ENCODE measurements around the gene ZNF320.
"Not testable (repeated sequence)": the region's sequence is repeated elsewhere in the genome, so short reads cannot be mapped to it uniquely, and the experiment has no call there.

The ZNF320 gene

GRCh38 chr19:52897138-52897935 is at the start of gene ZNF320:
Gene ZNF320 (minus strand): TSS chr19:52897635. CDS start chr19:52890255, 7,380 bp downstream.
- DNase-seq: peak; percentile 7

DNA sequence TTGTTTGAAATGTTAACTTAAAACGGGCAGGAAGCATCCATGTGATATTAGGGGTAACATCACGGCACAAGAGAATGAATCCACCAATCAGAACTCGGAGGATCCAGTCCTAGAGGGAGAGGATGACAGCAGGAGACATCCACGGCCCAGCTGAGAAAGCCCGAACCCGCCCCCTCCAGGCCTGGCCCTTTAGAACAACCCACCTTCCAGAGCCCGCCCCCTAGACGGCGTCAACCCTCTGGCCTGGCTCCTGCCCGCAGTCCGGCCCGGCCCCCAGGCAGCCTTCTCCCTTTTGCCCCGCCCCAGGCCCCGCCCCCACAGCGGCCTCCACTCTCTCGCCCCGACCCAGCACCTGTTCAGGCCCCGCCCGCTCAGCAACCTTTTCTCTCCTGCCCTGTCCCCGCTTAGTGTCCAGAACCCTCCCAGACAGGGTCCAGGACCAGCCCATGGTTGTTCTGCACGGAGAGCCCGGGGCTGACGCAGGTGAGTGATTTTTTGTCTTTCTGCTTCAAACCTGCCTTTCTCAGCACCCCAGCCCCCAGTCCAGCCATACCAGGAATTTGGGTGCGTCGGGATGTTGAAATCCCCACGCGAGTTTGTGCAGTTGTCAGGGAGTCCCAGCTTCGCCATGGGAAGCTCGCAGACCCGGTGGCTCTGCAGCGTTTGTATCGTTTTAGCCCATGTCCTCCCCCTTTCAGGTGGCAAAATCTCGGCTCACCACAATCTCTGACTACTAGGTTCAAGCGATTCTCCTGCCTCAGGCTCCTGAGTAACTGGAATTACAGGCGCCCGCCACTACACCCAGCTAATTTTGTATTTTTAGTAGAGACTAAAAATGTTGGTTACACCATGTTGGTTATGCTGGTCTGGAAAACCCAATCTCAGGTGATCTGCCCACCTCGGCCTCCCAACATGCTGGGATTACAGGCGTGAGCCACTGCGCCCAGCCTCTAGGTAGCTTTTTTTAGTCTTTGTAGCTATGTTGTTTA is 49.2 kb upstream of the ZNF320 start:
- DNase-seq: no peak

GRCh38 chr19:52945652-52946321 is 48.4 kb upstream of the ZNF320 start:
- DNase-seq: no peak

DNA sequence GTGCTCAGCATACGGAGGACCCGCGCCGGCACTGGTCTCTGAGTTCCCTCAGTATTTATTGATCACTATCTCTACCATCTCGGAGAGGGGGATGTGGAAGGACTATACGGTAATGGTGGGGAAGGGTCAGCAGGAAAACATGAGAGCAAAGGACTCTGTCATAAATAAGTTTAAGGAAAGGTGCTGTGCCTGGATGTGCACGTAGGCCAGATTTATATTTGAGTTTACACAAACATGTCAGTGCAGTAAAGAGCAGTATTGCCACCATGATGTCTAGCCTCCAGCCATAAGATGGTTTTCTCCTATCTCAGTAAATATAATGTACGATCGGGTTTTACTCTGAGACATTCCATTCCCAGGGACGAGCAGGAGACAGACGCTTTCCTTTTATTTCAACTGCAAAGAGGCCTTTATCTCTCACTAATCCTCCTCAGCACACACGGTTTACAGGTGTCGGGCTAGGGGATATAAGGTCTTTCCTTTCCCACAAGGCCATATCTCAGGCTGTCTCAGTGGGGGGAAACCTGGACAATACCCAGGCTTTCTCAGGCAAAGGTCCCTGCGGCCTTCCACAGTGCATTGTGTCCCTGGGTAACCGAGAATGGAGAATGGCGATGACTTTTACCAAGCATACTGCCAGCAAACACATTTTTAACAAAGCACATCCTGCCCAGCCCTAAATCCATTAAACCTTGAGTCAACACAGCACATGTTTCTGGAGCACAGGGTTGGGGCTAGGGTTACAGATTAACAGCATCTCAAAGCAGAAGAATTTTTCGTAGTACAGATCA is 47.5 kb upstream of the ZNF320 start:
- DNase-seq: not testable (repeated sequence)

GRCh38 chr19:52943884-52944643 is 46.6 kb upstream of the ZNF320 start:
- no peak for DNase-seq

DNA sequence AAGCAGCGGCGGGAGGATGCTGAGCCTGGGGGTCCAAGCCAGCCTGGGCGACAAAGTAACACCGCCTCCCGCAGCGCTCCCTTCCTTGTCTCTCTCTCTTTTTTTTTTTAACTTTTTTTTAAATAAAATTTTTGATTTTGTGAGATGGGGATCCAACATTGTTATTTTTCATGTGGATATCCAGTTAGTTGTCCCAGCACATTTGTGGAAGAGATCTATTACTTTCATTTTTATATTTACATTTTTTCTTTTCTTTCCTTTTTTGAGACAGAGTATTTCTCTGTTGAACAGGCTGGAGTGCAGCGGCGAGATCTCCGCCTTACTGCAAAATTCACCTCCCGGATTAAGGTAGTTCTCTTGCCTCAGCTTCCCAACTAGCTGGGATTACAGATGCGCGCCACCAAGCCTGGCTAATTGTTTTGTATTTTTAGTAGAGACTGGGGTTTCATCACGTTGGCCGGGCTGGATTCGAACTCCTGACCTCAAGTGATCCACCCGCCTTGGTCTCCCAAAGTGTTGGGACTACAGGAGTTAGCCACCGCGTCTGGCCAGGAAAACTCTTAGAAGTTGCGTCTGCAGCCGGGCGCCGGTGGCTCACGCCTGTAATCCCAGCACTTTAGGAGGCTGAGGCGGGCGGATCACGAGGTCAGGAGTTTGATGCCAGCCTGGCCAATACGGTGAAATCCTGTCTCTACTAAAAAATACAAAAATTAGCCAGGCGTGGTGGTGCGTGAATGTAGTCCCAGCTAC is 45.9 kb upstream of the ZNF320 start:
- DNase-seq: no peak

DNA sequence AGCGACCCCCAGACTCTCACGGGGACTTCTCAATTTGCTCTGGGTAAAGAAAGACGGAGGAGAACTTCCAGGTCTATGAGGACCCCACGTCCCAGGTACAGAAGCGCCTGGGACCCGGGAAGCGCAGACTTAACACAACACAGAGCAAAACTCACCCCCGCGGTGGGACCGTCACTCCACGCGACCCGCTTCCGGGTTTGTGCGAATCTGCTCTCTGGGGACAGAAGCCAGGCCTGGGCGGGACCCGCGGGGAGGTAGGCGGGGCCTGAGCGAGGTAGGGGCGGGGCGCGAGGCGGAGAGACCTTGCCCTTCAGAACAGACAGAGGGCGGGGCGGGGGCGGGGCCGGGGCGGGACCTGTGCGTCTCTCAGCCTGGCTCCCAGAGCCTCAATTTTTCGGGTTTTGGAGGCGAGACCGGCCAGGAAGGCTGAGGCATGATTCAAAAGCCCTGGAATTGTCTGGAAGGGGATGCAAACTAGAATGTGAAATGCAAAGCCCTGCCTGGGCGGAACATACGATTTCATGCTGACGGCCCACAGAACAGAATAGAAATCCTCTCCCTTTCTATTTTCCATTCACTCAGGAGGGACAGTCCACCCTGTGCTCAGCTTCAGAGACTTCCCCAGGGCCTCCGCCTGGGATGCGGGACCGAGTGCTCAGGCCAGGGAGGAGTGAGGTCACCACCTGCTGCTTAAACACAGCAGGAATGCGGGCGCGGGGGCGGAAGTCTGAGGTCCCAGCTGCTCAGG is 45.1 kb upstream of the ZNF320 start:
- no peak for DNase-seq

- DNase-seq: no peak
These were observed 44.5 kb upstream of the ZNF320 start for GRCh38 chr19:52941941-52942385.

DNA sequence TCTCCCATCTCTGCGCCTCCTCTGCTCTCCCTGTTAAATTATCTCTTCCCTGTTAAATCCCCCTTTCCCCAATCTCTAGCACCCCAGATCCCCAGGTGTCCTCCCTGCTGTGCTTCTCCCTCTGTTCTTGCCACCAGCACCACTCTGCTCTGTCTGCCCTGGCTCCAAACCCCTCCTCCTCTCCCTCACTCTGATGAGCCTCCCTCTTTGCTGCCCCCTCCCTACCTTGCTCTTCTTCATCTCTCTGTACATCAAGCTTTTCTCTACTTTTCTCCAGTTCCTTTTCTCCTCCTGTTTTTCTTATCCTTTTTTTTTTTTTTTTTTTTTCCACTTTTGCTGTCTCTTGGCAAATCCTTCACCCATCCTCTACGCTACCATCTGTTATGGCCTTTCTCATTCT is 44.1 kb upstream of the ZNF320 start:
- DNase-seq: not testable (repeated sequence)

DNA sequence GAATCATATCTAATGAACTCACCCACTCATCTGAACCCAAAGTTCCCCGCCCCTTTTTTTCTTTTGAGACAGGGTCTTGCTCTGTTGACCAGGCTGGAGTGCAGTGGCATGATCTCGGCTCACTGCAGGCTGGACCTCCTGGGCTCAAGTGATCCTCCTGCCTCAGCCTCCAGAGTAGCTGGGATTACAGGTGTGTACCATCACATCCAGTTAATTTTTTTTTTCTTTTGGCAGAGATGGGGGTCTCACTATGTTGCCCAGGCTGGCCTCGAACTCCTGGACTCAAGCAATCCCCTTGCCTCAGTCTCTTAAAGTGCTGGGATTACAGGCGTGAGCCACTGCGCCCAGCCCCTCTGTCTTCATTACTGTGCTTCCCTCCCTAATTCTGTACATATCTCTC is 43.5 kb upstream of the ZNF320 start:
- not testable (repeated sequence) for DNase-seq

DNA sequence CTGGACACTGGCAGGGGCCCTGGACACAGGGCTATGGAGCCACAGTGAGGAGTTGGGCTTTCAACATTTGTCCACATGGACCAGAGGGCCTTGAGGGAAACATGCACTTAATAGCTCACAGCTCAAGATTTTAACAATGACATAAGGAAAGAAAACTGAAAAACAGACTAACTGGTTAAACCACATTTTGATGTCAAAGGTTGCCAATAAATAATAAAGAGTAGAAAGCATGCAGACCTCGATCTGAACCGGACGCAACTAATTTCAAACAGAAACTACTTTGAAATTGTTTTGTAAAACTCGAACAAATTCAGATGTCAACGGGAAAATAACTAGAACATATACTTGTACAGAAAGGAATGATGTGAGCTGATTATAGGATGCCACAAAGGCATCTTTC is 41.3 kb upstream of the ZNF320 start:
- no peak for DNase-seq

GRCh38 chr19:52936954-52937325 is 39.5 kb upstream of the ZNF320 start:
- no peak for DNase-seq

- no peak for DNase-seq
These were observed 38.9 kb upstream of the ZNF320 start for GRCh38 chr19:52936151-52936953.

DNA sequence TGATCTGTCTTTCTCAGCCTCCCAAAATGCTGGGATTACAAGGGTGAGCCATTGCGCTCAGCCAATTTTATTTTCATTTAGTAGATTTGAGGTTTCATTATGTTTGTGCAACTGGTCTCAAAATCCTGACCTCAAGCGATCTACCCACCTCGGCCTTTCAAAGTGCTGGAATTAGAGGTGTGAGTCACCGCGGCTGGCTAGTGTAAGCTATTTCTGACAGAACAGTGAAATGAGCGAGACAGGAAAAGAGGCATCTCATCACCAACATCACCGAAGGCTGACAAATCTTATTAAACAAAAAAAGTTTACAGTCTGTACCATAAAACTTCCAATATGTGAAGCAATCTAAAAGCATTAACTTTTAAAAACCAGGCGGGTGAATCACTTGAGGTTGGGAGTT is 38.0 kb upstream of the ZNF320 start:
- no peak for DNase-seq

GRCh38 chr19:52924641-52925040 is 27.2 kb upstream of the ZNF320 start:
- DNase-seq: not testable (repeated sequence)

- no peak for DNase-seq
These were observed 26.6 kb upstream of the ZNF320 start for GRCh38 chr19:52923778-52924593.

- no peak for DNase-seq
These were observed 25.7 kb upstream of the ZNF320 start, which contains the start of gene ZNF888 for GRCh38 chr19:52922841-52923777. Gene ZNF888 (minus strand): TSS chr19:52923428. CDS start chr19:52917873, 5,555 bp downstream.
